ENCODE measurements around the gene AVPR1B. TPM values are rescaled to one million over a fixed set of nuclear protein-coding genes. Genes with fewer than 3 reads are reported as not detected.

The AVPR1B gene
- polyA plus RNA-seq, 1 experiment, result not detected

GRCh38 chr1:206082831-206083695, 34.1 kb downstream of the AVPR1B start:
- peaks cover 13% of the 10 kb centered on the region for H3K27me3 ChIP-seq (ENCODE audit: control insufficient read depth, insufficient read depth, low read length)
- ChIA-PET POLR2A (no interaction called here), CTCF (interaction anchor here (1.0 to 1.6 kb wide), 2 partner anchors 23 to 164 kb away, joined by 3 to 4 read pairs; no protein-coding TSS in a partner anchor)
- DNase-seq (ENCODE audit: low read depth), result no peak
- TF ChIP-seq CTCF (IDR thresholded peaks at IDR 0.05; ENCODE audit: insufficient read depth, low read depth, low read length), result no peak
- H3K4me3 ChIP-seq (ENCODE audit: low read depth, low read length), result no peak overlapping the region
- H3K36me3 ChIP-seq (ENCODE audit: control insufficient read depth, insufficient read depth, low read length), result no peaks in the 10 kb centered on the region

- Histone ChIP-seq H3K27me3 (ENCODE audit: control insufficient read depth, insufficient read depth, low read length) (peaks cover 10% of the 10 kb centered on the region), H3K36me3 (ENCODE audit: control insufficient read depth, insufficient read depth, low read length) (no peaks in the 10 kb centered on the region), H3K4me3 (ENCODE audit: low read depth, low read length) (no peak overlapping the region)
- ChIA-PET POLR2A (no interaction called here), CTCF (interaction anchor here (0.6 to 1.8 kb wide), 3 partner anchors 25 to 163 kb away, joined by 3 to 7 read pairs (median 3); no protein-coding TSS in a partner anchor)
- no peak for DNase-seq (ENCODE audit: low read depth)
- no peak for TF ChIP-seq CTCF (IDR thresholded peaks at IDR 0.05; ENCODE audit: insufficient read depth, low read depth, low read length)
Measured at GRCh38 chr1:206081856-206082255, 35.3 kb downstream of the AVPR1B start.

- TF ChIP-seq CTCF (IDR thresholded peaks at IDR 0.05; ENCODE audit: insufficient read depth, low read depth, low read length), result no peak
- DNase-seq (ENCODE audit: low read depth), result no peak
- no peak overlapping the region for H3K4me3 ChIP-seq (ENCODE audit: low read depth, low read length)
- H3K36me3 ChIP-seq (ENCODE audit: control insufficient read depth, insufficient read depth, low read length), result no peaks in the 10 kb centered on the region
- peaks cover 7% of the 10 kb centered on the region for H3K27me3 ChIP-seq (ENCODE audit: control insufficient read depth, insufficient read depth, low read length)
- ChIA-PET CTCF (interaction anchor here (1.8 to 2.4 kb wide), 2 partner anchors 26 to 96 kb away, joined by 6 to 7 read pairs; no protein-coding TSS in a partner anchor), POLR2A (no interaction called here)
Measured at GRCh38 chr1:206080026-206080820, 37.0 kb downstream of the AVPR1B start.

GRCh38 chr1:206079135-206079534, 38.1 kb downstream of the AVPR1B start:
- Histone ChIP-seq H3K4me3 (ENCODE audit: low read depth, low read length) (no peak overlapping the region), H3K27me3 (ENCODE audit: control insufficient read depth, insufficient read depth, low read length) (peaks cover 4% of the 10 kb centered on the region), H3K36me3 (ENCODE audit: control insufficient read depth, insufficient read depth, low read length) (no peaks in the 10 kb centered on the region)
- ChIA-PET CTCF (interaction anchor here (0.5 to 2.4 kb wide), 2 partner anchors 95 to 589 kb away, joined by 3 to 6 read pairs; no protein-coding TSS in a partner anchor), POLR2A (no interaction called here)
- DNase-seq (ENCODE audit: low read depth), result no peak
- no peak for TF ChIP-seq CTCF (IDR thresholded peaks at IDR 0.05; ENCODE audit: insufficient read depth, low read depth, low read length)

Data from BJ (cell line).